ENCODE measurements around the gene DKK3.

- TF ChIP-seq CTCF (IDR thresholded peaks at IDR 0.05; ENCODE audit: insufficient read depth, low read length, poor library complexity, severe bottlenecking) (no peak), EZH2phosphoT487 (conservative IDR thresholded peaks at IDR 0.05; ENCODE audit: low read length) (no peak)
Observed at GRCh38 chr11:11976481-11977127, 31.8 kb downstream of the DKK3 start.
